ENCODE measurements around the gene ZNF521.

The ZNF521 gene

GRCh38 chr18:25062720-25063119 lies 289.2 kb downstream of the ZNF521 start:
- Histone ChIP-seq H3K9ac (ENCODE audit: low read depth, low read length) (no peak overlapping the region), H3K36me3 (ENCODE audit: insufficient read depth, low read length) (no peaks in the 10 kb centered on the region), H3K27ac (ENCODE audit: low read depth, low read length) (no peak overlapping the region), H3K4me3 (ENCODE audit: low read length) (no peak overlapping the region), H3K9me3 (ENCODE audit: insufficient read depth, low read depth, low read length) (no peaks in the 10 kb centered on the region), H3K27me3 (ENCODE audit: insufficient read depth, low read length) (no peaks in the 10 kb centered on the region), H3K4me1 (ENCODE audit: insufficient read depth, low read length) (no peaks in the 10 kb centered on the region)
- WGBS, result 89% methylated on average over 1 of the region's 1 CpG

- WGBS, result 96% methylated on average over 2 of the region's 2 CpGs
- Histone ChIP-seq H3K4me1 (ENCODE audit: insufficient read depth, low read length) (no peaks in the 10 kb centered on the region), H3K27me3 (ENCODE audit: insufficient read depth, low read length) (no peaks in the 10 kb centered on the region; the same call in 1 of the 2 replicates), H3K9ac (ENCODE audit: low read depth, low read length) (no peak overlapping the region), H3K27ac (ENCODE audit: low read depth, low read length) (no peak overlapping the region), H3K9me3 (ENCODE audit: insufficient read depth, low read depth, low read length) (no peaks in the 10 kb centered on the region), H3K36me3 (ENCODE audit: insufficient read depth, low read length) (no peaks in the 10 kb centered on the region), H3K4me3 (ENCODE audit: low read length) (no peak overlapping the region)
Observed at GRCh38 chr18:25061395-25061794, 290.6 kb downstream of the ZNF521 start.

GRCh38 chr18:25058521-25058920 lies 293.4 kb downstream of the ZNF521 start:
- Histone ChIP-seq H3K4me1 (ENCODE audit: insufficient read depth, low read length) (no peaks in the 10 kb centered on the region), H3K9me3 (ENCODE audit: insufficient read depth, low read depth, low read length) (no peaks in the 10 kb centered on the region), H3K9ac (ENCODE audit: low read depth, low read length) (no peak overlapping the region), H3K27ac (ENCODE audit: low read depth, low read length) (no peak overlapping the region), H3K4me3 (ENCODE audit: low read length) (no peak overlapping the region), H3K36me3 (ENCODE audit: insufficient read depth, low read length) (no peaks in the 10 kb centered on the region), H3K27me3 (ENCODE audit: insufficient read depth, low read length) (peaks cover 7% of the 10 kb centered on the region; the same call in 1 of the 2 replicates)
- WGBS, result 85% methylated on average over 5 of the region's 5 CpGs

GRCh38 chr18:25057491-25058050 lies 294.4 kb downstream of the ZNF521 start:
- Histone ChIP-seq H3K36me3 (ENCODE audit: insufficient read depth, low read length) (no peaks in the 10 kb centered on the region), H3K4me3 (ENCODE audit: low read length) (no peak overlapping the region), H3K27me3 (ENCODE audit: insufficient read depth, low read length) (peaks cover 17% of the 10 kb centered on the region; the same call in 1 of the 2 replicates), H3K9me3 (ENCODE audit: insufficient read depth, low read depth, low read length) (no peaks in the 10 kb centered on the region), H3K9ac (ENCODE audit: low read depth, low read length) (no peak overlapping the region), H3K27ac (ENCODE audit: low read depth, low read length) (no peak overlapping the region), H3K4me1 (ENCODE audit: insufficient read depth, low read length) (no peaks in the 10 kb centered on the region)
- WGBS, result 93% methylated on average over 7 of the region's 7 CpGs

GRCh38 chr18:25056429-25056828 lies 295.5 kb downstream of the ZNF521 start:
- no peak overlapping the region for H3K9ac ChIP-seq (ENCODE audit: low read depth, low read length)
- no peaks in the 10 kb centered on the region for H3K4me1 ChIP-seq (ENCODE audit: insufficient read depth, low read length)
- peaks cover 27% of the 10 kb centered on the region; the same call in 1 of the 2 replicates for H3K27me3 ChIP-seq (ENCODE audit: insufficient read depth, low read length)
- no peak overlapping the region for H3K27ac ChIP-seq (ENCODE audit: low read depth, low read length)
- no peaks in the 10 kb centered on the region for H3K36me3 ChIP-seq (ENCODE audit: insufficient read depth, low read length)
- H3K9me3 ChIP-seq (ENCODE audit: insufficient read depth, low read depth, low read length), result no peaks in the 10 kb centered on the region
- WGBS, result 96% methylated on average over 8 of the region's 8 CpGs
- no peak overlapping the region for H3K4me3 ChIP-seq (ENCODE audit: low read length)

- Histone ChIP-seq H3K36me3 (ENCODE audit: insufficient read depth, low read length) (no peaks in the 10 kb centered on the region), H3K4me3 (ENCODE audit: low read length) (no peak overlapping the region), H3K4me1 (ENCODE audit: insufficient read depth, low read length) (no peaks in the 10 kb centered on the region), H3K9me3 (ENCODE audit: insufficient read depth, low read depth, low read length) (no peaks in the 10 kb centered on the region), H3K9ac (ENCODE audit: low read depth, low read length) (no peak overlapping the region), H3K27me3 (ENCODE audit: insufficient read depth, low read length) (peaks cover 38% of the 10 kb centered on the region), H3K27ac (ENCODE audit: low read depth, low read length) (no peak overlapping the region)
- WGBS, result 91% methylated on average over 4 of the region's 4 CpGs
Observed at GRCh38 chr18:25055076-25055475, 296.9 kb downstream of the ZNF521 start.

- Histone ChIP-seq H3K27ac (ENCODE audit: low read depth, low read length) (no peak overlapping the region), H3K9ac (ENCODE audit: low read depth, low read length) (no peak overlapping the region), H3K36me3 (ENCODE audit: insufficient read depth, low read length) (no peaks in the 10 kb centered on the region), H3K4me1 (ENCODE audit: insufficient read depth, low read length) (no peaks in the 10 kb centered on the region), H3K4me3 (ENCODE audit: low read length) (no peak overlapping the region), H3K27me3 (ENCODE audit: insufficient read depth, low read length) (peaks cover 54% of the 10 kb centered on the region), H3K9me3 (ENCODE audit: insufficient read depth, low read depth, low read length) (no peaks in the 10 kb centered on the region)
- WGBS, result 98% methylated on average over 6 of the region's 6 CpGs
Observed at GRCh38 chr18:25053466-25053865, 298.5 kb downstream of the ZNF521 start.

GRCh38 chr18:25052511-25052921 lies 299.4 kb downstream of the ZNF521 start:
- Histone ChIP-seq H3K4me1 (ENCODE audit: insufficient read depth, low read length) (peaks cover 8% of the 10 kb centered on the region; the same call in 1 of the 2 replicates), H3K36me3 (ENCODE audit: insufficient read depth, low read length) (no peaks in the 10 kb centered on the region), H3K27me3 (ENCODE audit: insufficient read depth, low read length) (peaks cover 63% of the 10 kb centered on the region), H3K27ac (ENCODE audit: low read depth, low read length) (no peak overlapping the region), H3K9me3 (ENCODE audit: insufficient read depth, low read depth, low read length) (no peaks in the 10 kb centered on the region), H3K4me3 (ENCODE audit: low read length) (no peak overlapping the region), H3K9ac (ENCODE audit: low read depth, low read length) (no peak overlapping the region)
- WGBS, result 95% methylated on average over 4 of the region's 4 CpGs

GRCh38 chr18:25050605-25051004 lies 301.4 kb downstream of the ZNF521 start:
- H3K36me3 ChIP-seq (ENCODE audit: insufficient read depth, low read length), result no peaks in the 10 kb centered on the region
- no peak overlapping the region for H3K9ac ChIP-seq (ENCODE audit: low read depth, low read length)
- 91% methylated on average over 6 of the region's 6 CpGs for WGBS
- peaks cover 8% of the 10 kb centered on the region; the same call in 1 of the 2 replicates for H3K4me1 ChIP-seq (ENCODE audit: insufficient read depth, low read length)
- no peak overlapping the region for H3K27ac ChIP-seq (ENCODE audit: low read depth, low read length)
- peaks cover 82% of the 10 kb centered on the region for H3K27me3 ChIP-seq (ENCODE audit: insufficient read depth, low read length)
- H3K4me3 ChIP-seq (ENCODE audit: low read length), result no peak overlapping the region
- no peaks in the 10 kb centered on the region for H3K9me3 ChIP-seq (ENCODE audit: insufficient read depth, low read depth, low read length)

- 7% methylated on average over 9 of the region's 9 CpGs for WGBS
- Histone ChIP-seq H3K4me1 (ENCODE audit: insufficient read depth, low read length) (peaks cover 12% of the 10 kb centered on the region), H3K36me3 (ENCODE audit: insufficient read depth, low read length) (no peaks in the 10 kb centered on the region), H3K27me3 (ENCODE audit: insufficient read depth, low read length) (peaks cover 95% of the 10 kb centered on the region), H3K9me3 (ENCODE audit: insufficient read depth, low read depth, low read length) (no peaks in the 10 kb centered on the region), H3K27ac (ENCODE audit: low read depth, low read length) (no peak overlapping the region), H3K9ac (ENCODE audit: low read depth, low read length) (no peak overlapping the region), H3K4me3 (ENCODE audit: low read length) (no peak overlapping the region)
Observed at GRCh38 chr18:25047983-25048382, 304.0 kb downstream of the ZNF521 start.

- 88% methylated on average over 3 of the region's 3 CpGs for WGBS
- no peak overlapping the region for H3K4me3 ChIP-seq (ENCODE audit: low read length)
- no peaks in the 10 kb centered on the region for H3K9me3 ChIP-seq (ENCODE audit: insufficient read depth, low read depth, low read length)
- peaks cover 95% of the 10 kb centered on the region for H3K27me3 ChIP-seq (ENCODE audit: insufficient read depth, low read length)
- peaks cover 12% of the 10 kb centered on the region for H3K4me1 ChIP-seq (ENCODE audit: insufficient read depth, low read length)
- H3K9ac ChIP-seq (ENCODE audit: low read depth, low read length), result no peak overlapping the region
- no peaks in the 10 kb centered on the region for H3K36me3 ChIP-seq (ENCODE audit: insufficient read depth, low read length)
- no peak overlapping the region for H3K27ac ChIP-seq (ENCODE audit: low read depth, low read length)
Observed at GRCh38 chr18:25047421-25047820, 304.5 kb downstream of the ZNF521 start.

- Histone ChIP-seq H3K27me3 (ENCODE audit: insufficient read depth, low read length) (peaks cover 81% of the 10 kb centered on the region), H3K4me1 (ENCODE audit: insufficient read depth, low read length) (peaks cover 20% of the 10 kb centered on the region), H3K36me3 (ENCODE audit: insufficient read depth, low read length) (no peaks in the 10 kb centered on the region), H3K9me3 (ENCODE audit: insufficient read depth, low read depth, low read length) (no peaks in the 10 kb centered on the region), H3K27ac (ENCODE audit: low read depth, low read length) (no peak overlapping the region), H3K4me3 (ENCODE audit: low read length) (no peak overlapping the region), H3K9ac (ENCODE audit: low read depth, low read length) (no peak overlapping the region)
- 72% methylated on average over 2 of the region's 2 CpGs for WGBS
Observed at GRCh38 chr18:25044694-25045093, 307.3 kb downstream of the ZNF521 start.

Measured in HUES64 (cell line).